HL-60/S4 (cell line): Measurements from ENCODE around the gene PARVG.
"Not testable (repeated sequence)": the region's sequence is repeated elsewhere in the genome, so short reads cannot be mapped to it uniquely, and the experiment has no call there.

Experiments used
- in situ Hi-C: fragments of 300-500 bp; cut with MboI; formaldehyde crosslinking; loops from 2 replicates; pipeline ENCODE4 v1.14.3; 2022; ENCODE audit warnings: low sequenced_read_pairs

PARVG gene

GRCh38 chr22:44237290-44237689 is 56.6 kb downstream of the PARVG start:
- in situ Hi-C loops: no loop called here

GRCh38 chr22:44241121-44241520 is 60.4 kb downstream of the PARVG start:
- in situ Hi-C loops: not testable (repeated sequence)

- in situ Hi-C loops: no loop called here
Observed at GRCh38 chr22:44242946-44243724, 62.4 kb downstream of the PARVG start.

- in situ Hi-C loops: no loop called here
Observed at GRCh38 chr22:44243761-44244160, 63.0 kb downstream of the PARVG start.

GRCh38 chr22:44244265-44244822 is 63.6 kb downstream of the PARVG start:
- in situ Hi-C loops: no loop called here

GRCh38 chr22:44245438-44245837 is 64.7 kb downstream of the PARVG start:
- in situ Hi-C loops: no loop called here

- in situ Hi-C loops: no loop called here
Observed at GRCh38 chr22:44245867-44246266, 65.1 kb downstream of the PARVG start.

- in situ Hi-C loops: no loop called here
Observed at GRCh38 chr22:44246615-44247326, 66.0 kb downstream of the PARVG start.

GRCh38 chr22:44247346-44247745 is 66.6 kb downstream of the PARVG start:
- in situ Hi-C loops: no loop called here

GRCh38 chr22:44247923-44248892 is 67.5 kb downstream of the PARVG start:
- in situ Hi-C loops: no loop called here

- in situ Hi-C loops: no loop called here
Observed at GRCh38 chr22:44248926-44249325, 68.2 kb downstream of the PARVG start.

- in situ Hi-C loops: no loop called here
Observed at GRCh38 chr22:44249376-44250147, 68.8 kb downstream of the PARVG start.

- in situ Hi-C loops: no loop called here
Observed at GRCh38 chr22:44254811-44255210, 74.1 kb downstream of the PARVG start.

GRCh38 chr22:44256085-44256484 is 75.4 kb downstream of the PARVG start:
- in situ Hi-C loops: no loop called here

- in situ Hi-C loops: no loop called here
Observed at GRCh38 chr22:44256556-44257485, 76.1 kb downstream of the PARVG start.
